Epithelial cell of esophagus (primary cell): ENCODE data around the gene GPRIN3.

Source experiments
- DNase-seq: peaks from one replicate; pipeline ENCODE4 v3.0.0; 2010; ENCODE audit warnings: low read depth
- H3K4me3 ChIP-seq: 2 replicates; pipeline ENCODE4 v1.5.1; 2011; ENCODE audit warnings: mild to moderate bottlenecking, low read length, control low read depth
- TF ChIP-seq, protein P1 (sequence below): IDR thresholded peaks from 2 replicates; pipeline ENCODE4 v1.5.1; 2011; ENCODE audit warnings: low read depth, mild to moderate bottlenecking, low read length, control low read depth, inconsistent platforms; ENCODE audit not compliant: insufficient read depth; ENCODE audit errors: missing control alignments

GPRIN3 gene

DNA sequence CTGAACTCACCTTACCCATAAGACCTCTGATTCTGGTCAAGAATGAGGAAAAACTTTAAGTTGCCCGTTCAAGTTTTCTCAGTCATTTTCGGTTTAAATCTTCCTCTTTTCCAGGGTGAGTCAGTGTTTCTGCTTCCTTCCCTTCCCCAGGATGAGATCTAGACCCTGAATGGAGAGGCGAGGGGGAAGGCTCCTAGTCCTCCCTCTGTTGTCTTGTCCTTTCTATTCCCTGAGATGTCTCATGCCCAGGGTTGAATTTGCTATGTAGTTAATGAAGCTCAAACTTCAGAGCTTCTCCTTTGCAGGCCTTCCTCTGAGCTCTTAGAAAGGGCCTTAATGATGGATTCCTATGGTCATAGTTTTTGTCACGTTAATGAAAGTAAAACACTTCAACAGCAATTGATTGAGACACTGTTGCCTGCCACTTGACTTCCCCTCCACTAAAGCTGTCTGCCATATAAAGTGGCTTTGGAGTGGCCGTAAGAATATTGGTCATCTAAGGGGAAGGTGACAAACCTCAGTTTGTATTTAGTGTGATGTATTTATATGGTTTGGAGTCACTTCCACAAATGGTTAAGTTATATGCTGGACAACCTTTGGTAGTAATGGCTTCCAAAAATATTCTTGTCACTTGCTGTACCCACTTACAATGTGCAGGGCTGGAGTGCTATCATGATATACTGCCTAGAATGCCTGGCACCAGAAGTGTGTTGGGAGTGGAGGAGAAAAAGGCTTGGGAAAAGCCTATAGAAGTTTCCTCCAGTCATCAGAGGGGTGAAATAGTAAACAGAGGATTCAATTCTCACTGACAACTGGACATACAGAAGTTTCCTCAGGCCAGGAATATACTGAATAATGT lies 24.3 kb upstream of the GPRIN3 start:
- no peak for DNase-seq
- no peak overlapping the region for H3K4me3 ChIP-seq
- TF ChIP-seq, protein P1, sequence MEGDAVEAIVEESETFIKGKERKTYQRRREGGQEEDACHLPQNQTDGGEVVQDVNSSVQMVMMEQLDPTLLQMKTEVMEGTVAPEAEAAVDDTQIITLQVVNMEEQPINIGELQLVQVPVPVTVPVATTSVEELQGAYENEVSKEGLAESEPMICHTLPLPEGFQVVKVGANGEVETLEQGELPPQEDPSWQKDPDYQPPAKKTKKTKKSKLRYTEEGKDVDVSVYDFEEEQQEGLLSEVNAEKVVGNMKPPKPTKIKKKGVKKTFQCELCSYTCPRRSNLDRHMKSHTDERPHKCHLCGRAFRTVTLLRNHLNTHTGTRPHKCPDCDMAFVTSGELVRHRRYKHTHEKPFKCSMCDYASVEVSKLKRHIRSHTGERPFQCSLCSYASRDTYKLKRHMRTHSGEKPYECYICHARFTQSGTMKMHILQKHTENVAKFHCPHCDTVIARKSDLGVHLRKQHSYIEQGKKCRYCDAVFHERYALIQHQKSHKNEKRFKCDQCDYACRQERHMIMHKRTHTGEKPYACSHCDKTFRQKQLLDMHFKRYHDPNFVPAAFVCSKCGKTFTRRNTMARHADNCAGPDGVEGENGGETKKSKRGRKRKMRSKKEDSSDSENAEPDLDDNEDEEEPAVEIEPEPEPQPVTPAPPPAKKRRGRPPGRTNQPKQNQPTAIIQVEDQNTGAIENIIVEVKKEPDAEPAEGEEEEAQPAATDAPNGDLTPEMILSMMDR = no peak

DNA sequence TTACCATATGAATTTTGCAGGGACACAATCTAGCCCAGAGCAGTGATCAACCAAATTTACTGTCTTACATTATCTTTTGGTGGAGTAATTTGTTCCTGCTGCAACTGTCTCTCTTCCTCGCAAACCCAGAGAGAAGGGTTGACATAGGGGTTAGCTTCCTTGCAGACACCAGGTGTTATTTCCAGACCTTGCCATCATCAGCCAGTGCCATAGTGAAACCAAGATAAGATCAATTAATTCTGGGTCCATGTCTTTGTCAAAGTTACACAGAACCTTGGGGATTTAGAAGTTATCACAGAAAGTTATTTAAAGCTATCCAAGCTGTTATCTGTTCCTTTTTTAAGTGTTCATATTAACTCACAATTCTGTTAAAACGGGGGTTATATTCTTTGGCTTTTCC lies 23.6 kb upstream of the GPRIN3 start:
- no peak overlapping the region for H3K4me3 ChIP-seq
- no peak for DNase-seq
- TF ChIP-seq, protein P1 = no peak

DNA sequence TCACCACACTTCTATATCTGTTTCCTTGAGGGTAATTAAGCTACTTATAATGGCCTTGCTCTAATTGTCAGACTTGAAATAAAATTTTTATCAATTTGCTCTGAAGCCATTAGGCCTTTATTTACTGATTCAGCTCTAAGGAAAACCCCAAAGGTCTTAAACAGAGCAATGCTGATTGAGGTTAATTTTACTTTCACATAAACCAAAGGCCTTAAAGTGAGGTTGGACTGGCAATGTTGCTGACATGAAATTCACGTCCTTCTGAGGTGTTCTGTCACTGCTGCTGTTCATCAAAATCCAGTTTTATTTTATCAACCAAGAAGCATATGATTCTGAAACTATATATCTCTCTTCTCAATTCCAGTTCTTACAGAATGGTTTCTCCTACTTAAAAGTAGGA lies 21.7 kb upstream of the GPRIN3 start:
- H3K4me3 ChIP-seq = no peak overlapping the region
- no peak for DNase-seq
- TF ChIP-seq, protein P1 = no peak

DNA sequence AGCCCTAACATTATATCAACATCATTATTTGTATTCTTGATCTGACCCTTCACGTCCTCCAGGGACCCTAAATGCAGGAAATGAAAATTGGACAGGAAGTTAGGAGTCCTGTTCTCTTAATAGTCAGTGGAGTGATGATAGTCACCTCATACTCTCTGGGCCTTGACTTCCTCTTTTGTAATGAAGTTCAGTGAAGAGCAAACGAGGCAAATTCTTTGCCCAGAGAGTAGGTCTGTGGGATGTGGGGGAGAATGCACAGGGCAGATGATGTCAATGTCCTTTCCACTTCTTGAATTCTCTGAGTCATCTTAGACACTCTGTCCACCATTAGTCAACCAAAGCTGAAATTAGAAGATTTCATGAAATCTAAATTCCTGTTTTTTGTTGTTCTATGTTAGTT lies 17.1 kb upstream of the GPRIN3 start:
- no peak for DNase-seq
- TF ChIP-seq, protein P1 = no peak
- no peak overlapping the region for H3K4me3 ChIP-seq

DNA sequence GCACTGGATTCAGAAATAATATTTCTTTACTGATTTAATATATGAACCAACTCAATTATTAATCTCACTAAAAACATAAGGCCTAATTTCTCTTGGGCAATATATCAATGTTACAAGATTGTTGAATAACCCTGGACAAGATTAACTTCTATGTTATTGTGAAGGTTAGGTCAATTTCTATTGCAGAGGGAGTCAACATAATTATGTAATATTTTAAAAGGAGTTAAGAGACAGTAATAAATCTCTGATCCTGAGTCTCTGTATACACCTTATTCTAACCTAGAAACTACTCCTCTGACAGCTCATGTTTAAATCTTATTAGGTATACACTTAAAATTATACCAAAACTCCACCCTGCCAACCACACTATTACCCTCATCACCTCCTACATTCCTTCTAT lies 15.1 kb upstream of the GPRIN3 start:
- no peak overlapping the region for H3K4me3 ChIP-seq
- DNase-seq = no peak
- TF ChIP-seq, protein P1 = no peak

DNA sequence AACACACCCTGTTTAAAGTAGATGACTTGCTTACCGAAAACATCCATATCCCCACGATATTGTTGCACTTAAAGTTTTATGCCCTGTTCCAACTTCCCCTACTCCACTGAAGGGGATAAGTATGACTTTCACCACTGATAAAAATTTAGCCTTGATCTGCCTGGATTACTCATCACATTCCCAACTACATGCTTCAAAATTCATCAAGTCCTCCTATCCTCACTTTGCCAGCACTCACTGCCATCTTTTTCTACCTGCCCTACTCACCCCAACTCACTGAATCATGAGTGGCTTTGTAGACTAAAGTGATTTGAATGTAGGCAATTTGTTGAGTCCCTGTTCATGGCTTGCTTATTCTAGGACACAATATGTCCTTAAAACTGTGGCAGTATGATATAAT lies 12.2 kb upstream of the GPRIN3 start:
- no peak for DNase-seq
- H3K4me3 ChIP-seq = no peak overlapping the region
- TF ChIP-seq, protein P1 = no peak

DNA sequence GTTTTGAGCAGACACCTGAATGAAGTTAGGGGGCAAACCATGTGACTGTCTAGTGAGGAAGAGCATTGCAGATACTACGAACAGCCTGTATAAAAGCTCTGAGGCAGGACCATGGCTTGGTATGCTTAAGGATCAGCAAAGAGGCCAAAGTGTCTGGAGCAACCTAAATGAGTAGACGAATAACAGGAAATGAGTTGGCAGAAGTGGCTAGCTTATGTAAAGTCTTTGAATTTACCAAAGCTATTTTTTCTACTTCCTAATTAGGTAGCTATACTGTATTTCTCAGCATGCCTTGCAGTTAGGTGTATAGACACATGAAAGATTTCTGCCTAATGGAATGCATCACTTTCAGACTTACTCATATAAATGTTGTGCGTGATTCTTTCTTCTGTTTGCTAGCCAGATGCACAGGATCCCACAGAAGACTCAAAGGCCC lies 9.3 kb upstream of the GPRIN3 start:
- TF ChIP-seq, protein P1 = no peak
- peak; percentile 64 for DNase-seq
- H3K4me3 ChIP-seq = no peak overlapping the region
